NCI-H774 (cell line): ENCODE measurements around the gene QRFP.

ENCODE experiments used
- DNase-seq: peaks from one replicate; lab custom pipeline; 2025; lab: John Stamatoyannopoulos, UW

The QRFP gene

DNA sequence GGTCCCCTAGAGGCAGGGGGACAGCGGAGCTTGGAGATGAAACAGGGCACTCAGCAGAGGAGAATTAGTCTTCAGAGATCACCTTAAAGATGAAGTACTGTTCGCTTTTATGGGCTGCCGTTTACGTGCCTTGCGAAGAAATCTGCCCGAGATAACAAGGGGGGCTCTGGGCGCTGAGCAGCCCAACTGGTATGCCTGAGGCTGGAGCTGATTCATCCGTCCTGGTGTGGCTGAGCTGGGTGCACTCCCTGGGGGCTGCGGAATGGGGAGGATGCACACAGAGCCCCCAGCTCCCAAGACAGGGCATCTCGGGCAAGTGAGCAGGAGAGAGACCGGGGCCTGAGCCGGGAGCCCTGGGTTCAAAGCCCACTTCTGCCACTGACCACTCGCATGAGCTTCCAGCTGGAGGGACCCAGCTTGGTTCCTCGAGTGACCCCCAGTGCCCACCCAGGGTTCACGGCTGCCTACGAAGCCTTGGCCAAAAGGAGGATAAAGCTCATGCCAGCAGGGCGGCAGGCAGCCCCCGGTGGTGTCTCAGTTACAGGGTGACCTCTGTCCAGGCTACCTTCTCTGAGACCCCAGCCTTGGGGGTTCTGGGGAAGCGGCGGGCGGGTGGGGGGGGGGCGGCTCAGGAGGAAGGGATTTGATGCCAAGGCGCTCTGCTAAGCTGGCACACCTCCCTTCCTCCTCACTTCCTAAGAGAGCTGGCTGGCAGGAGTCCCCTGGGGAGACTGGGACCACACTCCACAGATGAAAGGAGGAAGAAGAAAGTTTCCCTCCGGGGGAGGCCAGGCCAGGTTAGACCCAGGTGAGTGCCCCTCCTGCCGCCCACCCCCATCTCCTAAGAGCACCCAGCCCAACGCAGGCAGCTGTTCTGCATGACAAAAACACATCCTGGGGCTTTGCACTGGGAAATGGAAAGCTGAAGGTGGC is 36.8 kb upstream of the QRFP start:
- no peak for DNase-seq

DNA sequence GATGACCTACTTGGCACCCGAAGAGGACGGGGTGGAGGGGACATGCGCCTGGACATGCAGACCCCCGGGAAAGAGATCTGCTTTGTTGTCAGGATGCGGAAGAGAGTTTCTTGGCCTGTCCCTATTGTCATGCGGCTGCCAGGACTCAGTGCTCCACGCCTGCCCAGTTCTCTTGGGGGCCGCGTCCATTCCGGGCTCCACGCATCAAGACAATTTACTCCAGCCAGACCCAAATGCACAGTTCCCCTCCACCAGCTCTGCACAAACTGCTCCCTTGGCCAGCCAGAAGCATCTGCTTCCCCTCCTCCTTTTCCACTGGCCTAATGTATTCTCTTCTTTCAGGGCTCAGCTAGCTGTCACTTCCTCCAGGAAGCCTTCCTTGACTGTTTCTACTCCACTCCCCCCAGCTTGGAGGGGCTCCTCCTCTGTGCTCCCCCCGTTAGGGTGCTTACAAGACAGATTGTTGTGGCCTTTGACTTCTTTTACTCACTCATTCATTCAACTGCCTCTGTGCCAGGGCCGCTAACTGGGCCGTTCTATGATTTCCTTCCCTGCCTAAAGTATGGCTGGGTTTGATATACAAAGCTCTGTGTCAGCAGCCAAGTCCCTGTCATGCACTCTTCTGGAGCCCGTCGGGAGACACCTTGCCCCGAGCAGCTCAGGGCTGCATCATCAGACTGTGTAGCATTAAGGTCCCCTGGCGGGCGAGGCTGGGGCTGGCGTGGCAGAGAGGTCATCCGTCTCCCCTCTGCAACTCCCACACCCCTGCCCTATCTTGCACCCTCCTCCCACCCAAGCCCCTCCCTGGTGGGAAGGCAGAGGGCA is 35.9 kb upstream of the QRFP start:
- no peak for DNase-seq

DNA sequence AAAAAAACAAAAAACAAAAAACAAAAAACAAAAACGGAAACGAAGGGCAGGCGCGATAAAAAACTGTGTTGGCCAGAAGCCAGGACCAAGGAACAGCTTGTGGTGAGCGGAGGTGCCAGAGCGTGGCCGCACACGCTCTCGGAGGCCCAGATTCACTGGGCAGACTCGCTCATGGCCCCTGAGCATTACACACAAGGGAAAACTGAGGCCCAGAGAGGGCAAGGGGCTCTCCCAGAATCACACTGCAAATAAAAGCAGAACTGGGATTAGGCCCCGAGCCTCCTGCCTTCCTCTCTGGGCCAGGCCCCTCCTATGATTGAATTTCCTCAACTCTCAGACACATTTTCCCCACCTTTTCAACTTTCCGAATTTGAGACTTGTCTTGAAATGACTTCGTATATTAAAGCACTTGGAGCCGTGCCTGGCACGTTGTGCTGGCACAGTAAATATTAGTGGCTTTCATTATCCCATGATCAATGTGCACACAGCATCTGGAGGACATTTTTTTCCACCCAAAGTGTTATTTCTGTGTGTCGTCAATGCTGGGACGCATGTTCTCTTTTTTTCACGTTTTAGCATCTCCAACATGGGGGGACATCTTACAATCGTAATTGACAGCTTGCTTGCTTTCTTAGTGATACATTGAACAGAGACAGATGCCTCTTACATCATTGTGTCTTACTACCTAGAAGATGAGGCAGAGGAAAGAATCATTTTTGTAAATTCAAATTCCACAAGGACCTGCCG is 35.1 kb upstream of the QRFP start:
- DNase-seq: no peak

DNA sequence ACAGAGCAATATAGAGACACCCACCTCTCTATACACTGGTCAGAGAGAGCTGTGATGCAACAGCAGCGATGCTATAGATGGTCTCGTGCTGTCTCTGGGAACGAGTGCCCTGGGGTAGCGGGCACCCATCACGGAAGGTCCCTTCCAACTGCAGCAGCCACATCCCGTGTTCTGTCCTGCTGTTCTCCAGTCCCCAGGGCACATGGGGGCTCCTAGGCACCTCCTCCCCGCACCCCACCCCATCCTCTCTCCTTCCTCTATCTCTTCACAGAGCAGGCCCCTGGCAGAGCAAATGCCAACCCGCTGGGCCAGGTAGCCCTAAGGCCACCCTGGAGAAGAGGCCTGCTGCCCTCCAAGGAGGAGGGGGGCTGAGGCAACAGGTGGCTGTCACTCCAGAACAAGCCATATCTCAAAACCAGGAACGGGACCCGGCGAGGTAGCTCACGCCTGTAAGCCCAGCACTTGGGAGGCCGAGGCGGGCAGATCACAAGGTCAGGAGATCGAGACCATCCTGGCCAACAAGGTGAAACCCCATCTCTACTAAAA is 34.3 kb upstream of the QRFP start:
- no peak for DNase-seq

DNA sequence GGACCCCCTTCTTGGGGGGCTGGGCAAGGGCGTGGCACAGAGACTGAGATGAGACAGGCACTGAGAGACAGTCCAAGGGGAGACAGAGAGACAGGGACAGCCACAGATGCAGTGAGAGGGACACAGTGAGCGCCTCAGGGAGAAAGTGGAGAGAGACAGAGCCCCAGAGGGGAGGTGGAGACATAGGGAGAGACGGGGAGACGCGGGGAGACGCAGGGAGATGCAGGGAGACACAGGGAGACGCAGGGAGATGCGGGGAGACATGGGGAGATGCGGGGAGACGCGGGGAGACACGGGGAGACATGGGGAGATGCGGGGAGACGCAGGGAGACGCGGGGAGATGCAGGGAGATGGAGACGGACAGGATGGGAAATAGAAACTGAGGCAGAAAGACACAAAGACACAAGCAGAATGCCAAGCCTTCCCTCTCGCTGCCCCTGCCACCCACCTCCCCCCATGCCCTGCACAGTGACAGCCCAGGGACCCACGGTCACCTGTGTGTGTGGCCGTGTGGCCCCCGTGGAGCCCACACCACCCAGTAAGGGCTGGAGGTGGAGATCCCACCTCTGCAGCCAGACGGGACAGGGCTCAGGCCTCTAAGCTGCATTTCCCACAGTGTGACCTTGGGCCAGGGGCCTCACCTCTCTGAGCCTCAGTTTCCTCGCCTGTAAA is 33.7 kb upstream of the QRFP start:
- DNase-seq: no peak

DNA sequence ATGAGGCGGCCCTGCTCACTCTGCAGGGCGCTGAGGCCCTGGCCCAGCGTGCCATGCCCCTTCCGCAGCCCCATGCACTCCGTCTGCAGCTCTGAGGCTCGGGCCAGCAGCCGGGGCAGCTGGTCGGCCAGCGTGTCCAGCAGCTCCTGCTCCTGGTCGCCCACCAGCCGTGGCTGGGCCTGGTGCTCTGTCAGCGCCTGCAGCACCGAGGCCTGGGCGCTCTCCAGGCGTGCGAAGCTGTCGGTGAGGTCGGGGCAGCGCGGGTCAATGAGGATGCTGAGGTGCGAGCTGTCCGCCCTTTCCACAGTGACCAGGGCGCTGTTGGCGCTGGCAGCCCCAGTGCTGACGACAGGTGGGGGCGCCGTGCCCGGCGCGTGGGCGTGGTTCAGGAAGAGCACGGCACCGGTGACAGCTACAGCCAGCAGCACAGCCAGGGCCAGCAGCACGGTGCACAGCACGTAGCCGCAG is 33.0 kb upstream of the QRFP start:
- no peak for DNase-seq

DNA sequence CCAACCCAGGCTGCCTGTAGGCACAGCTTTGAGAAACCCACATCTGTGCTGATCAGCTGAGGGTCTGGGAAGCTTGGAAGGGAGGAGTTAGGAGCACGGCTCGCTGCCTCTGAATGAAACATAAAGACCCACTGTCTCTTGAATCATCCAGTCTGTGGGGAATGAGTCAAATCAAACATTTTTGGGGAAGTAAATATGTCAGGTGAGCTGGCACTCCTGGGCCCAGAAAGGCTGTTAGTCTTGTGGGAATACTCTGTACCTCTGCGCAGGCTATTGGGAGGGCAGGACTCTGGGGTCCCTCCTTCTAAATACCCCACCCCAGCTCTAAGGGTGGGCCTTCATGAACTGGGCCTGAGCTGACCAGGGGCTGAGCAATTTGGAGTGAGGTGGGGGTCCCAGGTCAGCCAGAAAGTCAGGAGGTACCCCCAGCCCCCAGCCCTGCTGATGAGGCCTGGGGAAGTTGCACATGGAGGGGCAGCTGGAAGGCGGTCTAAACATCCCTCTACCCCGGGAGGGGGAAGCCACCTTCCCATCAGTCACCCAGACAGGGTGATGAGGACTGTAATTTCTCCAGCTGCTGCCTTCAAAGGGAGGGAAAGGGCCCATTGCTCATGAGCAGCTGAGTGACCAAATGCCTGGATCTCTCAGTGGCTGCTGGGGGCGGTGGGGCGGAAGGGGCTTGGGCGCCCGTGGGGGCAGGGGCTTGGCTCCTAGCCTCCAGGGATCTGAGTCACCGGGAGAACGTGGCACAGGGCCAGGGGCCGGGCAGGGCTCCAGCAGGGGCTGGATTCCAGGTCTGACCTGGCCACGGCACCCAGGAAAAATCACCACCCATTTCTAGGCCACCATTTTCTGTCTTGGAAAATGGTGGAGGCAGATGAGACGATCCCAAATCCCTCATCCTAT is 31.6 kb upstream of the QRFP start:
- no peak for DNase-seq

DNA sequence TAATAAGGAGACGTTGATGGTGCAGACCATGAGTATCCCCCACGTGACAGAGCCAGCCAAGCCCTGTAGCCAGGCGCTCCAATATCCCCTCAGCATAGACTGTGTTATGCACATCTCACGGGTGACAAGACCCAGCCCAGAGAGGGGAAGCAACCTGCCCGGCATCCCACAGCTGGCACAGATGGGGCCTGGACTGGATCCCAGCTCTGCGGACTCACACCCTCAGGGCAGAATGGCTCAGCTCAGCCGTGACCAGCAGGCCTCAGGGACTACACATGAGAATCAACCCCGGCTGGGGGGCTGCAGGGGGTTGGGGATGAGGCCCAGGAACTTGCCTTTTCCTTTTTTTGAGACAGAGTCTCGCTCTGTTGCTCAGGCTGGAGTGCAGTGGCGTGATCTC is 30.7 kb upstream of the QRFP start:
- no peak for DNase-seq

DNA sequence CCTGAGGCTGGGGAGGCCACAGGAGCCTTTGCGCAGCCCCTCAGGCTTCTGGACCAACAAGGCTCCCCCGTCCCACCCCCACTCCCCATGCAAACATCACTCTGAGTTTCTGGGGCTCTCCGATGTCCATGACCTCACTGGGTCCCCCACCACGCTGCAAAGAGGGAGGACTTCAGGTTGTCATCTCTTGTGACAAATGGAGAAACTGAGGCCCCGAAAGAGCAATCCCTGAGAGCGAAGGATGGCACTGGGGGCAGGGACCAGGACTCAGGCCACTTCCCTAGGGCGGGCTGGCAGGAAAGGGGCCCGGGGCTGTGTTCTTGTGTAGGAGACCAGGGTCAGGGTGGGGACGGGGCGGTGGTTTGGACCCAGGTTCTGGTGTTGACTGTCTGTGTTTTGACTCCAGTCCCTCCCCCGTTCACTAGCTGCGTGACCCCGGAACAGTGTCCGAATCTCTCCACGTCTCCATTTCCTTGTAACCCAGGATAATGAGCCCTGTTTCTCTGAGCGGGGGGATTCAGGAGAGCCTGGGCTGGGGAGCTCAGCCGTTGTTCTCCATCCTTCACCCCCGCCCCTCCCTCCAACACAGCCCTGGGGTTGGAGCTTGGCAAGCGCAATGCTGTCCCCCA is 28.6 kb upstream of the QRFP start:
- DNase-seq: no peak

DNA sequence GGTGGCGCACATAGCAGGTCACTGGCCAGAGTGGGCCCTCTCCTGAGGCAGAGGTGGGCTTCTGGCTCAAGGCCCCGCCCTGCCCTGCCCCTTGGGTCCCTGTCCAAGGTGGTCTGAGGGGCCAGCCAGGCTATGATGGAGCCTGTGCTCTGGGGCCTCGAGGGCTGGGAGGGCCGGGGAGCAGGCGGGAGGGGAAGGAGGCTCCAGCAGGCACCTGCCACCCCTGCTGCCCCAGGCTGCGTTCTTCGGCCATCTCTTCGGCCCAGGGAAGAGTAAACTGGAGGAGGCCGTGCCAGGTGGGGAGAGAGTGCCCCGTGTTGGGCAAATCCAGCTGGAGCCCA is 27.8 kb upstream of the QRFP start:
- no peak for DNase-seq

DNA sequence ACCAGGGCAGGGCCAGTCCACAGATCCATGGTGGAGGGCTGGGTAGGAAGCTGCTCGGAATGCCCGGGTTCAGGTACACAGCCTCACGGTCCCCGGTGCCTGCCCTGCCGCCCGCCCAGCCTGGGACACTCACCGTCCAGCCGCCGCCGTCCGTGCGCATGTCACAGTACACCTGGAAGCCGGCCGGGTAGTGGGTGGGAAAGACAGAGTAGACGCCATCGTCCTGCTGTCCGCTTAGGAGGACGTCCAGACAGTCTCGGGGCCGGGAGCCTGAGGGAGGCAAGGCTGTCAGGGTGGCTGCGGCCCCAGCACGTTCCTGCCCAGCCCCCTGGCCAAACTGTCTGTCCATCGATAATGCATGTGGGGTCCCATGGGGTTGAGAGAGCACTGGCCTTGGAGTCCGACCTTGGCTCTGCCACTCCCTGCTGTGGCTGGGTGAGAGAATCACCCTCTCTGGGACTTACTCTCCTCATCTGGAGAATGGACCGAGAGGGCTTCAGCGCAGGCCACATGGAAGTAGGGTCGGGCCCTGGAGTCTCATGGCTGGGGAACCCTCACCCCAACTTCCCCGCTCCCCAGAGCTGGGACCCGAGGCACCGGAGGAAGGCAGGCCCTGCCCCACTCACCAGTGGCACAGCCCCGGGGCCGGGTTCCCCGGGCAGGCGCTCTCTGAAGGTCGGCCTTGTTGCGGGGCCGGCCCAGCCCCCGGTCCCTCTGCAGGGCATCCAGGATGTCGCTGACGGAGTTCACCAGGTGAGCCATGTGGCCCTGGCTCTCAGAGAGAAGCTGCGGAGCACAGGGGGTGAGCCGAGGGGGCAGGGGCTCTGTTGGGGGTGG is 27.2 kb upstream of the QRFP start:
- DNase-seq: no peak

DNA sequence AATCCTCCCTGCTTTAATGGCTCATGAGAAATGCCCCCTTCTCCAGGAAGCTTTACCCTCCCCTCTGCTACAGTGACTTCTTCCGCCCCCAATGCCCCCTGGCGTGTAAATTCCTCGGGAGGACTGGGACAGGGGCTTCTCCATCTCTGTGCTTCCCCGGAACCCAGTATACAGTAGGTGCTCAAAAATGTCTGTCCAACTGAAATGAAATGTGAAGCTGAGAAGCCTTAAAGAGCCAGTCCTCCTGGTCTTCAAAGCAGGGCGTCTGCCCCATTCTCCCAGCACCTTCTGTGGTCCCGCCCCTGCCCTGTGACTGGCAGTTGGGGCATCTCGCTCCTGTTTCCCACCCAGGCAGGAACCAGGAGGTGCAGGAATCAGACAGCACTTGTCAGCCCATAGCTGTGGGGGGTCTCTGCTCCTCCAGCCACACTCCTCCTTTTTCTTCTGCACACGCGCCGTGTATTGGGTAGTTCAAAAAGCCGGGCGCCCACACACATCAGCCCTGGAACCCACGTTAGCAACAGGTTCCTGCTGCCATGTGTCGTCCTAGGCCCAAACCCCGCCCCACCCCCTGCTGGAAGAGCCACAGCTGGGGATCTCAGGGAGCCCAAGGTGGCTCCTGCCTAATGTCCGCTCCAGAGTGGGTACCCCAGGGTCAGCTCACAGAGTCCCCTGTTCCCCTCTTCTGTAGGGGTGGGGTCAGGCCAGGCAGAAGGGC is 26.4 kb upstream of the QRFP start:
- DNase-seq: no peak

DNA sequence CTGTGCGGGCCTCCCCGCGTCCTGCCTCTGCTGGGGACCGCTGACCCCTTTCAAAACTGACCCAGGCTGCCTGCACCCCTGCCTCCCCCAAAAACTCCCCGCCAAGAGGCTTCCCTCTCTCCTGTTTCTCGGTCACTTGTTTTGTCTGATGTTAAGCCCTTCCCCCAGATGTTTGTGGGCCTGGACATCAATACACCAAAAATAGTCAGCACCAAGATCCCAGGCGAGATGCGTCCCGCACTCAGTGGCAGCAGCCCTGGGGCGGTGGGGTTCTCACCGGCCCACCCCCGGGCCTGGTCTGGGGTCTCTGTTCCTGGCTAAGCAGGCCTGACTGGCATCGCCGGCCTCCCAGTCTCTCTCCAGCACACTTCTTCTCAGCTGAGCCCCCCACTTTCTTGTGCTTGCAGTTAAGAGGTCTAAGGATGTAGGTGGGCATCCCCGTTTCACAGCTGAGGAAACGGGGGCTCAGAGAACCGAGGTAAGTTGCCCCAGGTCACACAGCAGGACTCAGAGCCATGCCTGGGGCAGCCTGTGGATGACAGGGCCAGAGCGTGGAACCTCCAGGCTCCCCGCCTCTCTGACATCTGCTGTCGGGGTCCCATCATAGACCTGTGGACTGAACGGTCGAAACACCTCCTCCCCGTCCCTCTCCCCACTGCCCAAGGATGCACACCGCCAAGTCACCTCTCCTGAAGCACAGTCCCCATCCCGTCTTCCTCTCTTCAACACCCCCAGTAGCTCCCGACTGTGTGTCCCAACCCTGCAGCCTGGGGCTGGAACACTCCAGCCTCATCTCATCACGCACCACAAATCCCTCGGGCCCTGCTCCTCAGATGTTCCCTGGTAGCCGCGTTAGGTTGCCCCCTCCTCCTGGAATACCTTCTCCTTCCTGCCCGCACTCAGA is 25.6 kb upstream of the QRFP start:
- no peak for DNase-seq

DNA sequence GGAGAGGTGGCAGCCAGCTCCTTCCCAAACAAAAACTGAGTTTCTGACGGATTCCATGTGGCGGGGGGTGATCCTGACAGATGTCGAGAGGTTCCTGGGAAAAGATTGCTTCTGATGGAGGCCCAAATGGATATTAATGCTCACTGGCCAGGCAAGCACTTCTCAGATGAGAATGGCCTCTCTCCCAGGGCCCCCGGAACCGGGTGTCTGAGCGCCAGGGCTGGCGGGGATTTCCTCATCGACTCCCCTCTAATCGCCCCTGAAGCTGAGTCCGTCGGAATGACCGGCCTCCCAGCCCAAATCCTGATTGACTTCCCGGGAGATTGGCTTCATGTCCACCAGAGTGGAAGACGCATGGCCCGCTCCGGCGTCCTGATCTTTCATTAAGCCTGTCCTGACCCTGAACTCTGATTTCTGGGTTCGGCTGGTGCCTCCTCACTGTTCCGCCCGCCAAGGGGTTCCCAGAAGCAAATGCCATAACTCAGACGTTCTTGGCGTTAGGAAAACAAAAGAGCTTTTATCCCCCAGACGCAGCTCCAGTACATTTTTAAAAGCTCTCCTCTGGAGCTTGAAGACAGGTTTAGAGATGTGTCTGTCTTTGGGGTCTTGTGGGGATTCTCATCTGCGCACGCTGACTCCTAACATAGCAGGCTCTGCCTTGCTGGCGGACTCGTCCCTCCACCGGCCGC is 24.8 kb upstream of the QRFP start:
- DNase-seq: no peak

DNA sequence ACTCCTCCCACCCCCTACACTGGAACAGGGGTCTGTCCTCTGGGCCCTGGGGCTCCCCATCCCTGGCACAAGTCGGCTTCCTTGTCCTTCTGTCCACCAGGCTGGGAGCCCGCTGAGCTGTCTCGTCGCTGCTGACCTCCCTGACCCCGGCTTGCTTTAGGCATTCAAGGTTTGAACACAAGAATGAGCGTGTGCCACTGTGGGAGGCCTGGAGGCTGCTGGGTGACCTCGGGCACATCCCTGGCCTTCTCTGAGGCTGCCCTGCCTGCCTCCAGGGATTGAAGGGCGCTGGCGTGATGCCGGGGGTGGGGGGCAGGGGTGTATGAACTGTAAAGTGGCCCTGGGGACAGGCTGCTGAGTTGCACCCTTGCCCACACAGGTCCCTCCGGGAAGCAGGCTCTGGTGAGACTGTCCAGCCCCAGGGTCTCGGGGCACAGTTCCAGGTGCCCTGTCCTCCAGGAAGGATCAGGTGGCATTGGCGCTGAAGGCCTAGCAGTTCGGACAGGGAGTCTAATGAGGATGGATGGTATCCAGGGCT is 24.2 kb upstream of the QRFP start:
- no peak for DNase-seq

DNA sequence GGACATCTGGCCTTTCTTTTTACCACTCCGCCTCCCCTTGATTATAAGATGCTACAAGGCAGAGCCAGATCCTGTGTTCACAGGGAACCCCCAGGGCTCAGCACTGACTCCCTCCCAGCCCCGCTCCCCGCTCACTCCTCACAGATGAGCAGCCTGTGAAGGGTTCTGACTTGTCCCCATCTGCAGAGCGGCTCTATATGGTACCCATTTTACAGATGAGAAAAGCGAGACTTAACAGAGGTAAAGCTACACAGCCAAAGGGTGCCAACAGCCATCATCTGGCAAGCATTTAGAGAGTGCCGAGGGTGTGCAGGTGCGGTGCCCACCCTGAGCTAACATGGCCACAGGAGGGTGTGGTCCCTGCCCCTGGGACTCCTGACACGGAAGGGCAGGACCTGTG is 23.6 kb upstream of the QRFP start:
- DNase-seq: no peak
